NCI-H146 treated with DMSO at 0.1 percent for 48 hours (cell line): ENCODE results near the gene CDK19.
"Not testable (repeated sequence)": the region's sequence is repeated elsewhere in the genome, so short reads cannot be mapped to it uniquely, and the experiment has no call there.

Experiments used
- DNase-seq: peaks from one replicate; lab custom pipeline; 2025; ENCODE audit not compliant: unreplicated experiment; lab: John Stamatoyannopoulos, UW

Gene CDK19

DNA sequence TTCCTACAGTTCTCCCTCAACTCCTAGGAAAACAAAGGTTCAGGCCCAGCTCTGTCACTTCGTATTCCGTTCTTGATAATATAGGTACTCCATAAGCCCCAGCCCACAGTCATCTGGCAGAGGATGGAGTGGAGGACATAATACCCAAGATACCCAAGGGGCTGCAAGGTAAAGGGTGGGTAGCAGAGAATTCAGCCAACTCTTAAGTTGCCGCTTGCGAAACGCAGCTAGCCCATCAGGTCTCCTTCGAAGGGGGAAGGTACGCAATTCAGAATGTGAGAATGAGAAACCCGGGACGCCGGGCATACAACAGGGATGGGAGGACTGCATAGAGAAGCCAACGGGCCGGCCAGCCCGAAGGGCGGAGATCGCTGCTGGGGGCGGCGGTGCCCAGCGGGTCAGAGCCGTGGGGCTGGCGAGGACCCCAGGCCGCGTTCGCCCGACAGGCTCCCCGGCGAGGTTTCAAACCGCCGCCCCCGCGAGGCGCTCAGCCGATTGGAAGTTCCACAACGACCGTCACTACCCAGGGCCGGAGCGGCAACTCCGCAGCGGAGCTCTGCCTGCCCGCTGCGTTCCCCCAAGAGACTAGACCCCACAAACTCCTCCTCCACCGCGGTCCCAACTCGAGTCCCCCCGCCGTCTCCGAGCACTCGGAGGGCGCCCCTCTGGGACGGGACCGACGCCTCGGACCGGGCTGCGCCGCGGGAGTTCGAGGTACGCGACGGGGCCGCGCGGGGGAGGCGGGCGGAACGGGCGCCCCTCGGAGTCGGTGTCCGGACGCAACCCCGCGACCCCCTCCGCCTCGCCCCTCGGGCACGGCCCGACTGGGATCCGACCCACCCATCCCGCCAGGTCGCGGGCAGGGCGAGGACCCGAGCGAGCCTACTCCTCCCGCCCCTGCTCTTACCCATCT, 911 bp downstream of the CDK19 start:
- no peak for DNase-seq

DNA sequence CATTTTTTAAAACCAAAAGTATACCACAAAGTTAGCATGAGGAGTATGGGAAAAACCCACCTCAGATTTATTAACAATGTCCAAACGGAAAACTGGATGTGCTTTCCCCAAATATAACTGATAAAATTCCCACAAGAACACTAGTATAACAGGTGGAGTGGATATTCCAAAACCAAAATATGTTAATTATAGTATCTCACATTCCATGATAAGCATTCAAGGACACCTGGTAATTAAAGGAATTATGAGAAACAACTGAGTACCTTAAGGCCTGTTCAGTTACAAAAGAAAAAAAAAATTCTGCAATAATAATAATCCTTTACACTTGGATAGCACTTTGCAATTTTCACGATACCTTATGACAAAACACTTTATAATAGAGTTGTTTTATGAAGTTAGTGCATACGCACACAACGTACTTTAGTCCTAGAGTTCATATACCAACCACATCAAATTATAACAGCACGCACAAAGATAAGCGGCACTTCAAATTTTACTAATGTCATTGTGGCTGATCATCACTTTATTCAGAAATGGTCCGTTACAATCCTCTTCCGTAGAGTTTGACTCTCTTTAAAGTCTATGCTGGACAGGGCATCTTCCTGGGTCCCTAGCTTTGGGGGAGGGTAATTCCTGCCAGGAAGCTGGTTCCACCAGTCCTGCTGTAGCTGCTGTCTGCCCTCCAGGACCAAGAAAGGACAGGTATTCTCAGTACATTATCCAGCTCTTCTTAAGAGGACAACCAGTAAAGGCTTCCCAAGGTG, 1.7 kb downstream of the CDK19 start:
- no peak for DNase-seq

DNA sequence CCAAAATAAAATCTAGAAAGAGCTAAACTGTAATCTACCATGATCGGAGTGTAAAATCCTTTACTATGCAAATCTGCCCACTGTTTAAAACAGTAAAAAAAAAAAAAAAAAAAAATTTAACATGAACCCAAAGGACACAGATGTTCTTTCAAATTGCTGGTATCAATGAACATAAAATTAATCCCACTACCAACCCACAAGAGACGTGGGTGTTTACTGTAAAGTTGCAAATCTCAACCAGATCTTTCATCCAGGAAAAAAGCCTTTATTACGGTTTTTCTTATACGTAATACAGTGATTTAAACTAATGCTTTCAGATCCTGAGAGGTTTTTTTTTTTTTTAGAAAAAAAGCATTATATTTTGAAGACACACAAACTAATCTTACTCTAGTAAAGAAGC, 2.5 kb downstream of the CDK19 start:
- DNase-seq: no peak

DNA sequence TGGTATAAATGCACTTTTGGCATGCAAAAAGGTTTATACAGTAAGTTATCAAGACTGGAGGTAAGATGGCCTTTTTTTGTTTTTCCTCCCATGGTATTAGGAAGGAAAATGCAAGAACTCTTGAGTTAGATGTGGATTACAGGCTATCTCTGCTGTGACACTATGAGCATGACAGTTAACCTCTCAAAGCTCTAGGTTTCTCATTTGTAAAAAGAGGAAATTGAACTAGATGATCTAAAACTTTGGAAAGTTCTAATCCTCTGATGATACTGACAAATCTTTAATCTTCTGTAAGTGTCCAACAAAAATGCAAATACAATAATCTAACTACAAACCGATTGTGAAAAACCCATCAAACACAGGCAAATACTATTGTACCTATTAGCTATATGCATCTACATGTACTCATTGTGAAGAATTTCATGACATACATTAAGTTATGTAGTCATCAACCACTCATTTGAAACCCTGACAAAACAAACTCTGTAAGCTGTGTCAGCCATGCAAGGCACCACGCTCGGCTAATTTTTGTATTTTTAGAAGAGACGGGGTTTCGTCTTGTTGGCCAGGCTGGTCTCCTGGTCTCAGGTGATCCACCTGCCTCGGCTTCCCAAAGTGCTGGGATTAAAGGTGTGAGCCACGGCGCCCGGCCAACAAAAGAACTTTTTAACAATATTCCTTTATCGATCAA, 4.2 kb downstream of the CDK19 start:
- DNase-seq: no peak

DNA sequence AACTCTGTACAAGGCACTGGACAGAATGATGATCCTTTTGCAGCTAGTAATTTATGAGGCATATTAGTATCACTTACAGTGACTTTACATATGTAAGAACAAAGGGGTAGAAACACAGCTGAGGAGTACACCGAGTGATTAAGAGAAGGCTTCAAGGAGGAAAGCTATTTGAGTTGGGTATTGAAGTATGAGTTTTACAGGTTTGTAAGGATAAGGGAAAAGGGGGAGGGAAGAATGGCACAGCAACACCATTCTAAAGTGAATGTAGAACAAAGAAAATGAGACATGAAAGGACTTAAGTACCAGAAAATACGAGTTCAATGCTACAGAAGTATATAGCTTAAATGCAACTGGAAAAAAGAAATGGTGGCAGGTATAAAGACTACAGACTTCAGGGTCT, 5.5 kb downstream of the CDK19 start:
- DNase-seq: no peak

DNA sequence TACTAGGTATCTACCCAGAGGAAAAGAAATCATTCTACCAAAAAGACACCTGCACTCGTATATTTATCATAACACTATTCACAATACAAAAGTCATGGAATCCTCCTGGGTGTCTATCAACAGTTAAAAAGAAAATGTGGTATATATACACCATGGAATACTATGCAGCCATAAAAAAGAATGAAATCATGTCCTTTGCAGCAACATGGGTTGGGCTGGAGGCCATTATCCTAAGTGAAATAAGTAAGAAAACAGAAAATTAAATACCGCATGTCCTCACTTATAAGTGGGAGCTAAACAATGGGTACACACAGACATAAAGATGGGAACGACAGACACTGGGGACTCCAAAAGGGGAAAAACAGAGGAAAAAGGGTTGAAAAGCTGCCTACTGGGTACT, 13.1 kb downstream of the CDK19 start:
- DNase-seq: not testable (repeated sequence)

DNA sequence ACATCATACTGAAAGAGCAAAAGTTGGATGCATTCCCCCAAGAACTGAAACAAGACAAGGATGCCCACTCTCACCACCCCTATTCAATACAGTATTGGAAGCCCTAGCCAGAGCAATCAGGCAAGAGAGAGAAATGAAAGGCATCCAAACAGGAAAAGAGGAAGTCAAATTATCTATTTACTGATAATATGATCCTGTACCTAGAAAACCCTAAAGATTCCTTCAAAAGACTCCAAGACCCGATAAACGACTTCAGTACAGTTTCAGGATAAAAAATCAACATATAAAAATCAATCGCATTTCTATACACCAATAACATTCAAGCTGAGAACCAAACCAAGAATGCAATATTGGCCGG, 14.5 kb downstream of the CDK19 start:
- DNase-seq: no peak

DNA sequence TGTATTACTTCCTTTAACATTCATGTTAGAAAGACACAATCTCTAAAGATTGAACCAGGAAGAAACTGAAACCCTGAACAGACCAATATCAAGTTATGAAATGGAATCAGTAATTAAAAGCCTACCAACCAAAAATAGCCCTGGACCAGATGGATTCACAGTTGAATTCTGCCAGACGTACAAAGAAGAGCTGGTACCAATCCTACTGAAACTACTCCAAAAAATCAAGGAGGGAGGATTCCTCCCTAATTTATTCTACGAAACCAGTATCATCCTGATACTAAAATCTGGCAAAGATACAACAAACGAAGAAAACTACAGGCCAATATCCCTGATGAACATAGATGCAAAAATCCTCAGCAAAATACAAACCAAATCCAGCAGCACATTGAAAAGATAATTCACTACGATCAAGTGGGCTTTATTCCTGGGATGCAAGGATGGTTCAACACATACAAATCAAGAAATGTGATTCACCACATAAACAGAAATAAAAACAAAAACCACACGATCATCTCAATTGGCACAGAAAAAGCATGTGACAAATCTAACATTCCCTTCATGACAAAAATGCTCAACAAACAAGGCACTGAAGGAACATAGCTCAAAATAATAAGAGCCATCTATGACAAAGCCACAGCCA, 15.0 kb downstream of the CDK19 start:
- no peak for DNase-seq

DNA sequence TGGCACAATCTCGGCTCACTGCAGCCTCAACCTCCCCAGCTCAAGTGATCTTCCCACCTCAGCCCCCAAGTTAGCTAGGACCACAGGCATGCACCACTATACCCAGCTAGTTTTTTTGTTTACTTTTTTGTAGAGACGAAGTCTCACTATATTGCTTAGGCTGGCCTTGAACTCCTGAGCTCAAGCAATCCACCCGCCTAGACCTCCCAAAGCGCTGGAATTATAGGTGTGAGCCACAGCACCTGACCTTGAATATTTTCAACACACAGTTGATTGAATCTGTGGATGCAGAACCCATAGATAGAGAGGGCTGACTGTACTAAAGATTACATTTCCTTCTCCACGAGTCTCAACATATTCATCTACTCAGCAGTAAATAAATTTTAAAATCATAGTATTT, 15.6 kb downstream of the CDK19 start:
- DNase-seq: no peak

DNA sequence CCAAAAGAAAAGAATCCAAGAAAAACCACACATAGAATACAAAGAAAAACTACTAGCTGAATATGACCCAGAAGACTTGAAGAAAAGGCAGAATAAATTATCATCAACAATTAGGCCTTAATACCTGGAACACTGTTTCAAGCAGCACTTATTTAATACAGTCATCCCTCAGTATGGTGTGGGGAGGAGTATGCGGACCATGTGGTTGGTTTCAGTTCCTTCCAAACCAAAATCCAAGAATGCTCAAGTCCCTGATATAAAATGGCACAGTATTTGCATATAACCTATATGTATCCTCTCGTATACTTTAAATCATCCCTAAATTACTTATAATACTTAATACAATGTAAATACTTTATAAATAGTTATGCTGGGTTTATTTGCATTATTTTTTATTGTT, 16.1 kb downstream of the CDK19 start:
- DNase-seq: no peak

DNA sequence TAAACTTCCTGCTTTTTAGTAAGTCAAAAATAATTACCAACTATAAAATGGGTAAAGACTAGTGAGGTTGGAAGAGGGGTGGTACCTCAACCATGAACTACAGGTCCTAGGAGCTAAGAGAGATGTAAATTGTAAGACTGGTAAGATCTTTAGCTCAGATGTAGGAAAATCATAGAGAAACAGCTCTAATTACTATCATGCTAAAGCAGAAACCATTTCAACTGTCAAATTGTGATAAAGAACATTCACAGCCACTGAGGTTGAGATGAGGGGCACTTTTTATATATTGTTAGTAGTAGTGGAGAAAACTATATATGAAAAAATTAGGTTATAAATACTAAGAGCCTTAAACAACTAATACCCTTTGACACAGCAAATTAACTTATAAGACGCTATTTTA, 20.0 kb downstream of the CDK19 start:
- DNase-seq: no peak

DNA sequence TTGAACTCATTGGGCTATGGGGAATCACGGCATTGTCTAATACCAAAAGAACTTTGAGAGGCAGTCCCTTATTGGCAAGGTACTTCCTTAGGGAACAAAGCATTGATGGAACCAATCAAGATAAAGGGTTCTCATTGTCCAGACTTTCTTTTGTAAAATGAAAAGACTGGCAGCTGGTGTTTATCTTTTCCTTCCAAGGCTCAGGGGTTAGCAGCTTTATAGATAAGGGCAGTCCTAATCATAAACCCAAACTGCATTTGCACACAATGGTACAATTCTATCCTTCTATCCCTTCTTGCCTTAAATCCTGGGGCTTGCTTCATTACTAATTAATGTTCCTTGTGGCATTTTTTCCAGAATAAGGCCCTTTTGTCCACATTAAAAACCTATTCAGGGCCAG, 28.6 kb downstream of the CDK19 start:
- no peak for DNase-seq

DNA sequence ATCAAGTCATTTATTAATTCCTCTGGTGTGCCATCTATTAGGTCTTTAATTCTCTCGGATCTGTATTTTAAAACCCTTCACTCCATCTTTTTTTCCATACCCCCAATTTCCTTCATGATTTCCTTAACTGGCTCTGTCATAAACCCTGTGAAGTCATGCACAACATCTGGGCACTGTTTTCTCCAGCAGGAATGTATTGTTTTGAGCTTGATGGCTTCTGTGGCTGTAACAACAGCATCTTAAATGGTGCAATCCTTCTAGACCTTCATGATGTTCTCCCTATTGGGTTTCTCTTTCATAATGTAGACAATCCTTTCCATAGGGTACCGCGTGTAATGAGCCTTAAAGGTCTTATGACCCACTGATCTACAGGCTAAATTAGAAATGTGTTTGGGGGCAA, 29.0 kb downstream of the CDK19 start:
- DNase-seq: no peak

DNA sequence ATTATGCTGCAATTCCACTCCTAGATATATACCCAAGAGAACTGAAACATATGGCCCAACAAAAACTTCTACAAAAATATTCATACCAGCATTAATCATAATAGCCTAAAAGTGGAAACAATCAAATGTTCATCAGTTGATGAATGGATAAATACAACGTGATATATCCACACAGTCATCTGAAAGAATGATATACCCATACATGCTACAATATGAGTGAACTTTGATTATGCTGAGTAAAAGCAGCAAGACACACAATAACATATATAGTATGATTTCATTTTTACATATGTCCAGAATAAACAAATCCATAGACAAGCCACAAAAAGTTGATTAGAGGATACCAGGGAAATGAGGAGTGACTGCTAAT, 30.7 kb downstream of the CDK19 start:
- DNase-seq: no peak

DNA sequence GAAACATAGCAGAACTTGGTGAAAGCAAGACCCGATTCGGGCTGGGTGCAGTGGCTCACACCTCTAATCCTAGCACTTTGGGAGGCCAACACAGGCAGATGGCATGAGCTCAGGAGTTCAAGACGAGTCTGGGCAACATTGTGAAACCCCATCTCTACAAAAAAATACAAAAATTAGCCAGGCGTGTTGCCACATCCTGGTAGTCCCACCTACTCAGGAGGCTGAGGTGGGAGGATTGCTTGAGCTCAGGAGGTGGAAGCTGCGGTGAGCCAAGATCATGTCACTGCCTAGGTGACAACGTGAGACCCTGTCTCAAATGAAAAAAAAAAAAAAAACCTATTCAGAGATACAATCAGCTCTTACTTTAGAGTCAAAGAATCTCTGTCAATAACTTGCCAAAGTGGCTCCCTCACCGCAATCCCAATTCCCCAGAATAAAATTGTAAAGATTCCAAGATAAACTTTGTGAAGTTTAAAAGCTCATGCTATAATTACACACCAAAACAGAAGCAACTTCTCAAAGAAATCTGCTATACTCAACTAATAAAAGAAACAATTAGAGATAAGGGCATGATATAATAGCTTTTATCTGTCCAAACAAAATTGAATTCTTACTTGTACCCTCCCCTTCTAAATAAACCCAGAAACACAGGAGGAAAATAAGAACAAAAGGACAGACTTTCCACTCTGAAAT, 33.6 kb downstream of the CDK19 start:
- no peak for DNase-seq

DNA sequence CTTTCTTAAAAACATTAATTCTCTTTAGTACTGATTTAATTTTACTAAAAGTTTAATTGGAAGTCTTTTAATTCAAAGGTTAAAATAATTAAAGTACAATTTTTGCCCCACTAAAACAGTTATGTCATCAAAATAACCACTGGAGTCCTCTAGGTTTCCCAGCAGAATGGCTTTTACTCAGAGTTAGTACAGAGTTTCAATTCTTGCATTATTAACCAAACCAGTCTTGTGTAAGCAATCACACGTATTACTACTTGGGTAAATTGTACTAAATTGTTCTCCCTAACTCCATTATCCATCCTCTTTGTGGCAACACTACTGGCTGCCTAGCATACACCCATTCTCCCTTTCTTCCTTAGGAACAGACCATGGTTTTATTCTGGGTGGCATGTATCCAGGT, 36.9 kb downstream of the CDK19 start:
- no peak for DNase-seq

DNA sequence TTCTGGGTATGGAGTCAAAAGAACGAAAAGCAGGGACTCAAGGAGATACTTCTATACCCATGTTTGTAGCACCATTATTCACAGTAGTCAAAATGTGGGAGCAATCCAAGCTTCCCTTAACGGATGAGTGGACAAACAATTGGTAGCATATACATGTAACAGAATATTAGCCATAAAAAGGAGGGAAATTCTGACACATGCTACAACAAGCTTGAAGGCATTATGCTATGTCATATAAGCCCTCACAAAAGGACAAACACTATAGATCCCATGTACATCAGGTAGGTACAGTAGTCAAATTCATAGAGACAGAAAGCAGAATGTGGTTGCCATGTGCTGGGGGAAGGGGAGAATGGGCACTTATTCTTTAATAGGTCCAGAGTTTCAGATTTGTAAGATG, 37.6 kb downstream of the CDK19 start:
- DNase-seq: no peak

DNA sequence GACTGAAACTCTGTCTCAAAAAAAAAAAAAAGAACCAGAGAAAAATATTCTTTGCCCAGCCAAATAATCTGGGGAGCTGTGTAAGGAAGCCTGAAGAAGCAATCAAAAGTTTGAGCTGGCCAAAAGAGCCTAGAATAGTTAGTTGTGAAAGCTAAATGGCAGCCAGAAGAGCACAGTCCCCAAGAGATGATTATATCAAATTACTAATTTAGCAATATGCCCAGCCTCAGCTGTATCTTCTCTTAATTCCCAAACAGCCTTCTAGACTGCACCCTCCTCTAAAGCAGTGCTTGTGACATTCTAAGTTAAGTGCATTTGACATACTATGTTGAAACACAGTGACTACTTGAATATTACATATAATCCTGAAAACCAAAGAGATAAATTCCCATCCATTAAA, 38.9 kb downstream of the CDK19 start:
- no peak for DNase-seq

DNA sequence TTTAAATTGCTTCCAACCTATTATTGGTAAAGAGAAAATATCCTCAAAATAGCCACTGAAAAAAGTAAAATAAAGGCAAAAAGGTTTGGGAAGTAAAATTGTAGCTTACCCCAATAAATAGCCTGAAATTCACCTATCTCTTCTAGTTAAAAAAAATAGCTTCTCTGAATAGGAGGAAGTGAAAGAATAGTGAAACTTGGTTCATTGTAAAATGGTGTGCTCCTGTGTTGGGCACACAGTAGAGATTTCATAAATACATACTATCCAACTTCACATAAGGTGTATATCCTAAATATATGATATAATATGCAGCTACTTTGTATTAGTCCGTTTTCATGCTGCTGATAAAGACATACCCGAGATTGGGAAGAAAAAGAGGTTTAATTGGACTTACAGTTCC, 45.3 kb downstream of the CDK19 start:
- no peak for DNase-seq

DNA sequence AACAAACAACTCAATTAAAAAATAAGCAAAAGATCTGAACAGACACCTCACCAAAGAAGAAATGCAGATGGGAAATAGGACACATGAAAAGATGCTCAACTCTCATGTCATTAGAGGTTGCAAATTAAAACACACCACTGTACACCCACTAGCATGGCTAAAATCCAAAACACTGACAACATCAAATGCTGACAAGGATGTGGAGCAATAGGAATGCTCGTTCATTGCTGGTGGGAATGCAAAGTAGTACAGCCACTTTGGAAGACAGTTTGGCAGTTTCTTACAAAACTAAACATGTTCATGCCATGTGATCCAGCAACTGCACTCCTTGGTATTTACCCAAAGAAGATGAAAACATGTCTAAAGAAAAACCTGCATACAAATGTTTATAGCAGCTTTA, 47.2 kb downstream of the CDK19 start:
- no peak for DNase-seq

DNA sequence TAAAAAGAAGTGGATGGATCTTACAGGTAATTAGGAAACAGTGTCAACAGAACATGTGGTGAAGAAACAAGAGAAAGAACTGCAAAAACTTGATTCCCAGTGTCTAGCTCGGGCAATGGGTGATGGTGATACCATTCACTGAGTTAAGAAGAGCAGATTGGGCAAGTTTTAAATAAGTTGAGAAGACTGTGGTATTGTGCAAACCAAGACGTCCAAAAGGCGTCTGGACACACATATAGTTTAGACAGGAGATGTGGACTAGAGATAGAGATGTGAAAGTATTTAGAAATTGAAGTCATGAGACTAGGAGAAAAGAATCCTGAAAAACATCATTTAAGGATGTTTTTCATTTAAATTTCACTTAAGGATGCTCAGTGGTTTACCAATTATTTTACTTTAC, 53.9 kb downstream of the CDK19 start:
- no peak for DNase-seq
